Hepatocyte (in vitro differentiated cells): ENCODE results near the gene SLC25A12. TPM values are rescaled to one million over a fixed set of nuclear protein-coding genes. Genes with fewer than 3 reads are reported as not detected.
"Not testable (repeated sequence)": the region's sequence is repeated elsewhere in the genome, so short reads cannot be mapped to it uniquely, and the experiment has no call there.

Source experiments
- DNase-seq: peaks from one replicate; pipeline ENCODE4 v3.0.0-alpha.2; 2016; ENCODE audit warnings: low spot score
- H2AFZ ChIP-seq: fragments of 200-600 bp; sonication (generic); 2 replicates; pipeline ENCODE4 v1.6.0; 2016; ENCODE audit warnings: antibody characterized with exemption, mild to moderate bottlenecking
- H3K27ac ChIP-seq: fragments of 200-600 bp; sonication (generic); 2 replicates; pipeline ENCODE4 v1.5.1; 2016; ENCODE audit warnings: mild to moderate bottlenecking
- H3K27me3 ChIP-seq: fragments of 200-600 bp; sonication (generic); 2 replicates; pipeline ENCODE4 v1.6.1; 2016
- H3K36me3 ChIP-seq: fragments of 200-600 bp; sonication (generic); replicated peaks from 2 replicates; pipeline ENCODE4 v1.5.1; 2016; ENCODE audit warnings: low read depth; ENCODE audit not compliant: insufficient read depth
- H3K4me1 ChIP-seq: fragments of 200-600 bp; sonication (generic); 2 replicates; pipeline ENCODE4 v1.5.1; 2016; ENCODE audit warnings: mild to moderate bottlenecking, moderate library complexity; ENCODE audit not compliant: insufficient read depth
- H3K4me2 ChIP-seq: fragments of 200-600 bp; sonication (generic); 2 replicates; pipeline ENCODE4 v1.6.0; 2016
- H3K4me3 ChIP-seq: fragments of 200-600 bp; sonication (generic); 2 replicates; pipeline ENCODE4 v1.5.1; 2016; ENCODE audit warnings: mild to moderate bottlenecking
- H3K79me2 ChIP-seq: fragments of 200-600 bp; sonication (generic); 2 replicates; pipeline ENCODE4 v1.6.0; 2017; ENCODE audit warnings: mild to moderate bottlenecking
- H3K9me2 ChIP-seq: fragments of 200-600 bp; sonication (generic); replicated peaks from 2 replicates; pipeline ENCODE4 v1.6.0; 2017; ENCODE audit warnings: mild to moderate bottlenecking; ENCODE audit not compliant: insufficient read depth
- H3K9me3 ChIP-seq: fragments of 200-600 bp; sonication (generic); 2 replicates; pipeline ENCODE4 v1.5.1; 2016; ENCODE audit warnings: low read depth, mild to moderate bottlenecking
- H4K20me1 ChIP-seq: fragments of 200-600 bp; sonication (generic); 2 replicates; pipeline ENCODE4 v1.6.0; 2016; ENCODE audit warnings: mild to moderate bottlenecking; ENCODE audit not compliant: insufficient read depth, poor library complexity, severe bottlenecking
- EZH2 ChIP-seq: fragments of 200-600 bp; sonication (generic); IDR thresholded peaks from 2 replicates; pipeline ENCODE4 v1.6.1; 2016; ENCODE audit warnings: antibody characterized with exemption, mild to moderate bottlenecking, borderline replicate concordance
- EZH2phosphoT487 ChIP-seq: fragments of 200-600 bp; sonication (generic); IDR thresholded peaks from one replicate; pipeline ENCODE4 v1.6.1; 2018; ENCODE audit warnings: antibody characterized with exemption, mild to moderate bottlenecking, low read depth, moderate library complexity; ENCODE audit not compliant: unreplicated experiment, severe bottlenecking
- WGBS: methylation state at CpG from one replicate; pipeline ENCODE4 v1.1.6; 2016; ENCODE audit warnings: low lambda C conversion rate; ENCODE audit errors: missing lambda C conversion rate; 5-methylcytosine and 5-hydroxymethylcytosine counted together
- polyA plus RNA-seq: library from polyadenylated mRNA; unstranded; fragments of >200 nt; fragmentation: Nextera tagmentation; extraction: Ambion mirVana; gene quantifications from 2 replicates; pipeline ENCODE4 v1.2.1, GENCODE V29; 2016
- total RNA-seq: library from RNA; depleted of rRNA; stranded (reverse); fragments of >200 nt; gene quantifications from 2 replicates; pipeline ENCODE4 v1.2.3, GENCODE V29; 2014
- TF ChIP-seq, protein P1 (sequence below): fragments of 200-600 bp; sonication (generic); IDR thresholded peaks from 2 replicates; pipeline ENCODE4 v1.5.1; 2016; ENCODE audit warnings: antibody characterized with exemption, mild to moderate bottlenecking; ENCODE audit not compliant: poor library complexity

Gene SLC25A12
- total and polyA plus RNA-seq, 2 experiments from 2014 or later, result 7.1 to 11.1 TPM

DNA sequence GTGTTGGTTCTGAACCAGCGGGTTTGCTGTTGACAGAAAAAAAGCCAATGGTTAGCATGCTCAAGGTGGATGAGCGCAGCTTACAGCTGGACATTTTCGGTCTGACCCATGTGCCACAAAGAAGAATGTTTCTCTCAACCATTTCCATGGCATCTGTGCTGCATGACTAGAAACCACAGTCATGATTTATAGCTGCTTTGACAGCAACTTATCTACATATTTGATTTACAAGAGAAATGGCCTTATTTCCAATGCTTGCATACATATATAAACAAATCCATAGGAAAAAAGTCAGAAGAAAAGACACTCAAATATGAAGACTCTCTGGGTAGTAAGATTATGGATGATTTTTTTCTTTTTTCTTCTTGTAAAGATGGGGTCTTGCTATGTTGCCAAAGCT lies 108.6 kb downstream of the SLC25A12 start:
- Histone ChIP-seq H3K36me3 (no peaks in the 10 kb centered on the region), H3K79me2 (no peaks in the 10 kb centered on the region), H3K4me2 (no peak overlapping the region), H3K27ac (no peak overlapping the region), H3K27me3 (no peaks in the 10 kb centered on the region), H3K4me3 (no peak overlapping the region), H3K9me2 (no peaks in the 10 kb centered on the region), H2AFZ (no peak overlapping the region), H3K4me1 (no peaks in the 10 kb centered on the region), H4K20me1 (no peaks in the 10 kb centered on the region), H3K9me3 (no peaks in the 10 kb centered on the region)
- no peak for TF ChIP-seq EZH2phosphoT487
- TF ChIP-seq, protein P1, sequence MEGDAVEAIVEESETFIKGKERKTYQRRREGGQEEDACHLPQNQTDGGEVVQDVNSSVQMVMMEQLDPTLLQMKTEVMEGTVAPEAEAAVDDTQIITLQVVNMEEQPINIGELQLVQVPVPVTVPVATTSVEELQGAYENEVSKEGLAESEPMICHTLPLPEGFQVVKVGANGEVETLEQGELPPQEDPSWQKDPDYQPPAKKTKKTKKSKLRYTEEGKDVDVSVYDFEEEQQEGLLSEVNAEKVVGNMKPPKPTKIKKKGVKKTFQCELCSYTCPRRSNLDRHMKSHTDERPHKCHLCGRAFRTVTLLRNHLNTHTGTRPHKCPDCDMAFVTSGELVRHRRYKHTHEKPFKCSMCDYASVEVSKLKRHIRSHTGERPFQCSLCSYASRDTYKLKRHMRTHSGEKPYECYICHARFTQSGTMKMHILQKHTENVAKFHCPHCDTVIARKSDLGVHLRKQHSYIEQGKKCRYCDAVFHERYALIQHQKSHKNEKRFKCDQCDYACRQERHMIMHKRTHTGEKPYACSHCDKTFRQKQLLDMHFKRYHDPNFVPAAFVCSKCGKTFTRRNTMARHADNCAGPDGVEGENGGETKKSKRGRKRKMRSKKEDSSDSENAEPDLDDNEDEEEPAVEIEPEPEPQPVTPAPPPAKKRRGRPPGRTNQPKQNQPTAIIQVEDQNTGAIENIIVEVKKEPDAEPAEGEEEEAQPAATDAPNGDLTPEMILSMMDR, result no peak
- no peak for TF ChIP-seq EZH2
- WGBS, result 98% methylated on average over 3 of the region's 3 CpGs
- DNase-seq, result no peak

DNA sequence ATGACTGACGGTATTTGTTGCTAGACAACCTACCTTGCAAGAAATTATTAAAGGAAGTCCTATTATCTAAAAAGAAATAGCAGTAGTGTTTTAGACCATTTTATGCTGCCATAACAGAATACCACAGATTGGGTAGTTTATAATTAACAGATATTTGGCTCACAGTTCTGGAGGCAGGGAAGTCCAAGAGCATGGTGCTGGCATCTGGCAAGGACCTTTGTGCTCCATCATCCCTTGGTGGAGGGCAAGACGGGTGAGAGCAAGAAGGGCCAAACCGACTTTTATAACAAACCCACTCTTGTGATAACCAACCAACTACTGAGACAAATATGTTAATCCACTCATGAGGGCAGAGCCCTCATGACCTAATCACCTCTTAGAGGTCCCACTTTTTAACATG lies 115.5 kb downstream of the SLC25A12 start:
- peaks cover 7% of the 10 kb centered on the region for H3K9me3 ChIP-seq
- TF ChIP-seq, protein P1, result no peak
- no peak for TF ChIP-seq EZH2phosphoT487
- TF ChIP-seq EZH2, result no peak
- H3K27me3 ChIP-seq, result no peaks in the 10 kb centered on the region
- no peaks in the 10 kb centered on the region for H3K9me2 ChIP-seq
- H3K79me2 ChIP-seq, result no peaks in the 10 kb centered on the region
- H3K27ac ChIP-seq, result no peak overlapping the region
- no peak overlapping the region for H3K4me3 ChIP-seq
- no peaks in the 10 kb centered on the region for H3K4me1 ChIP-seq
- H3K36me3 ChIP-seq, result no peaks in the 10 kb centered on the region
- no peak overlapping the region for H3K4me2 ChIP-seq
- no peak overlapping the region for H2AFZ ChIP-seq
- no peak for DNase-seq
- no peaks in the 10 kb centered on the region for H4K20me1 ChIP-seq
- WGBS, result 94% methylated on average over 3 of the region's 3 CpGs

DNA sequence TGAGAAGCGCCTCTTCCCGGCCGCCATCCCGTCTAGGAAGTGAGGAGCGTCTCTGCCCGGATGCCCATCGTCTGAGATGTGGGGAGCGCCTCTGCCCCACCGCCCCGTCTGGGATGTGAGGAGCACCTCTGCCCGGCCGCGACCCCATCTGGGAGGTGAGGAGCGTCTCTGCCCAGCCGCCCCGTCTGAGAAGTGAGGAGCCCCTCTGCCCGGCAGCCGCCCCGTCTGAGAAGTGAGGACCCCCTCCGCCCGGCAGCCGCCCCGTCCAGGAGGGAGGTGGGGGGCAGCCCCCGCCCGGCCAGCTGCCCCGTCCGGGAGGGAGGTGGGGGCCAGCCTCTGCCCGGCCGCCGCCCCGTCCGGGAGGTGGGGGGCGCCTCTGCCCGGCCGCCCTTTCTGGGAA lies 119.5 kb downstream of the SLC25A12 start:
- H3K4me1 ChIP-seq, H3K9me3 ChIP-seq, H2AFZ ChIP-seq, H3K4me2 ChIP-seq, H3K4me3 ChIP-seq, H3K9me2 ChIP-seq, H3K27me3 ChIP-seq, H3K36me3 ChIP-seq, H3K27ac ChIP-seq, H3K79me2 ChIP-seq, H4K20me1 ChIP-seq, DNase-seq: not testable (repeated sequence)
- 92% methylated on average over 5 of the region's 35 CpGs for WGBS

DNA sequence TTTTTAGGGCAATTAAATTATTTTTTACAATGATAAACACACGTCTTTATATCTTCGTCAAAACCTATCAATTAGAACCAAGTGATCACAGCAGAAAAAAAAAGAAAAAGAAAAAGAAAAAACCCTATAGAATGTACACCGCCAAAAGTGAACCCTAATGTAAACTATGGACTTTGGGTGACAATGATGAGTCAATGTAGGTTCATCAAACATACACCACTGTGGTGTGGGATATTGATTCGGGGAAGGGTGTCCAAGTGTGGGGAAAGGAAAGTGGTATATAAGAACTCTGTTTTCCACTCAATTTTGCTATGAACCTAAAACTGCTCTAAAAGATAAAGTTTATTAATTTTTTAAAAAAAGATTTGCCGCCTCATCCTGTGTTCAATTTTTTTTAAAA lies 121.7 kb downstream of the SLC25A12 start:
- TF ChIP-seq, protein P1, result no peak
- TF ChIP-seq EZH2phosphoT487 (no peak), EZH2 (no peak)
- Histone ChIP-seq H3K27ac (no peak overlapping the region), H3K27me3 (no peaks in the 10 kb centered on the region), H3K4me2 (no peak overlapping the region), H3K36me3 (no peaks in the 10 kb centered on the region), H4K20me1 (no peaks in the 10 kb centered on the region), H3K4me3 (no peak overlapping the region), H2AFZ (no peak overlapping the region), H3K9me2 (no peaks in the 10 kb centered on the region), H3K79me2 (no peaks in the 10 kb centered on the region), H3K4me1 (no peaks in the 10 kb centered on the region), H3K9me3 (no peaks in the 10 kb centered on the region)
- WGBS, result 96% methylated on average over 5 of the region's 5 CpGs
- no peak for DNase-seq
